Upper lobe of right lung (tissue), 1 donor: ENCODE data around the gene NKD1. TPM values are rescaled to one million over a fixed set of nuclear protein-coding genes. Genes with fewer than 3 reads are reported as not detected.

ENCODE experiments used
- ATAC-seq: fragments of 200-7000 bp; cut with Tn5 transposase; one replicate; pipeline ENCODE4 v1.9.1; 2020; ENCODE audit warnings: mild to moderate bottlenecking, moderate library complexity
- DNase-seq: peaks from one replicate; pipeline ENCODE4 v3.0.0-alpha.2; 2020
- H3K27ac ChIP-seq: fragments of 200-600 bp; one replicate; pipeline ENCODE4 v1.8.0; 2022
- H3K27me3 ChIP-seq: fragments of 200-600 bp; one replicate; pipeline ENCODE4 v1.8.0; 2022; ENCODE audit warnings: mild to moderate bottlenecking
- H3K36me3 ChIP-seq: fragments of 200-600 bp; one replicate; pipeline ENCODE4 v1.8.0; 2022
- H3K4me1 ChIP-seq: fragments of 200-600 bp; one replicate; pipeline ENCODE4 v1.8.0; 2022
- H3K4me3 ChIP-seq: fragments of 200-600 bp; one replicate; pipeline ENCODE4 v1.8.0; 2022; ENCODE audit warnings: mild to moderate bottlenecking
- H3K9me3 ChIP-seq: fragments of 200-600 bp; one replicate; pipeline ENCODE4 v1.8.0; 2022
- intact Hi-C: fragments of 100-400 bp; cut with DNase I; formaldehyde crosslinking; loops from one replicate; pipeline ENCODE4 v1.11.0; 2022
- total RNA-seq: library from RNA; stranded (reverse); fragmentation: NEBNext Ultra II Directional; extraction: Animal tissue kit (Norgen Biotek cat#: 25700); gene quantifications from one replicate; pipeline ENCODE4 v1.2.1, GENCODE V29; 2021
- TF ChIP-seq, protein P1 (sequence below): fragments of 200-600 bp; IDR thresholded peaks from one replicate; pipeline ENCODE4 v1.8.0; 2022; ENCODE audit warnings: antibody characterized with exemption
- donor health status: DM: no; HTN: yes; CAD: no; lungs with severe emphysema.

NKD1 gene
- total RNA-seq, 1 donor from 2014 or later, result 47.2 TPM

- no peak for ATAC-seq
- Histone ChIP-seq H3K4me1 (peaks cover 11% of the 10 kb centered on the region), H3K36me3 (peaks cover 6% of the 10 kb centered on the region), H3K9me3 (no peaks in the 10 kb centered on the region), H3K4me3 (no peak overlapping the region), H3K27me3 (no peaks in the 10 kb centered on the region), H3K27ac (no peak overlapping the region)
- no peak for DNase-seq
- intact Hi-C loops, result no loop called here
- TF ChIP-seq, protein P1, sequence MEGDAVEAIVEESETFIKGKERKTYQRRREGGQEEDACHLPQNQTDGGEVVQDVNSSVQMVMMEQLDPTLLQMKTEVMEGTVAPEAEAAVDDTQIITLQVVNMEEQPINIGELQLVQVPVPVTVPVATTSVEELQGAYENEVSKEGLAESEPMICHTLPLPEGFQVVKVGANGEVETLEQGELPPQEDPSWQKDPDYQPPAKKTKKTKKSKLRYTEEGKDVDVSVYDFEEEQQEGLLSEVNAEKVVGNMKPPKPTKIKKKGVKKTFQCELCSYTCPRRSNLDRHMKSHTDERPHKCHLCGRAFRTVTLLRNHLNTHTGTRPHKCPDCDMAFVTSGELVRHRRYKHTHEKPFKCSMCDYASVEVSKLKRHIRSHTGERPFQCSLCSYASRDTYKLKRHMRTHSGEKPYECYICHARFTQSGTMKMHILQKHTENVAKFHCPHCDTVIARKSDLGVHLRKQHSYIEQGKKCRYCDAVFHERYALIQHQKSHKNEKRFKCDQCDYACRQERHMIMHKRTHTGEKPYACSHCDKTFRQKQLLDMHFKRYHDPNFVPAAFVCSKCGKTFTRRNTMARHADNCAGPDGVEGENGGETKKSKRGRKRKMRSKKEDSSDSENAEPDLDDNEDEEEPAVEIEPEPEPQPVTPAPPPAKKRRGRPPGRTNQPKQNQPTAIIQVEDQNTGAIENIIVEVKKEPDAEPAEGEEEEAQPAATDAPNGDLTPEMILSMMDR, result no peak
These were observed 83.2 kb downstream of the NKD1 start for GRCh38 chr16:50631249-50631984.

DNA sequence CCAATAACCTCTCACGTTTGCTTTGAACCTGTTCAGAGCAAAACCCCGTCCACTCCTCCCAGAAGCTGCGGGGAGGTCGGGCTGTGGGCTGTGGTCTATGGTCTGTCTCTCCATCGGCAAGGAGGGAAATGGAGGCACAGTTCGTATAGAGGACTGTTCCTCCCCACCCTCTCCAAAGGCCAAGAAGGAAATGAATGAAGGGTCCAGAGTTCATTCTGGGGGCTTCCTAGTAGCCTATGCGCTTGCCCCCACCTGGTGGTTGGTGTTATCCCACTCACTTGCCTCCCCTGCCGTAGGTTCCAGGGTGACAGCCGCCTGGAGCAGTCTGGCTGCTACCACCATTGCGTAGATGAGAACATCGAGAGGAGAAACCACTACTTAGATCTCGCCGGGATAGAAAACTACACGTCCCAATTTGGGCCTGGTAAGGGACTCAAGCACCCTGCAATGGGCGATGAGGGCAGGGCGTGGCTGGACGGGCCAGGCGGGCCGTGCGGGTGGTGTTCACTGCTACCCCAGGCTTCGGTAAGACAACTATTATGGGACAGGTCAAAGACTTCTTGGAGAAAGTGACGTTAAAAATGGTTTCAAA is 83.9 kb downstream of the NKD1 start:
- H3K9me3 ChIP-seq, result no peaks in the 10 kb centered on the region
- H3K27ac ChIP-seq, result no peak overlapping the region
- ATAC-seq (no peak), DNase-seq (no peak)
- H3K4me1 ChIP-seq, result peaks cover 4% of the 10 kb centered on the region
- H3K4me3 ChIP-seq, result no peak overlapping the region
- intact Hi-C loops, result no loop called here
- no peaks in the 10 kb centered on the region for H3K27me3 ChIP-seq
- TF ChIP-seq, protein P1, result no peak
- peaks cover 6% of the 10 kb centered on the region for H3K36me3 ChIP-seq

DNA sequence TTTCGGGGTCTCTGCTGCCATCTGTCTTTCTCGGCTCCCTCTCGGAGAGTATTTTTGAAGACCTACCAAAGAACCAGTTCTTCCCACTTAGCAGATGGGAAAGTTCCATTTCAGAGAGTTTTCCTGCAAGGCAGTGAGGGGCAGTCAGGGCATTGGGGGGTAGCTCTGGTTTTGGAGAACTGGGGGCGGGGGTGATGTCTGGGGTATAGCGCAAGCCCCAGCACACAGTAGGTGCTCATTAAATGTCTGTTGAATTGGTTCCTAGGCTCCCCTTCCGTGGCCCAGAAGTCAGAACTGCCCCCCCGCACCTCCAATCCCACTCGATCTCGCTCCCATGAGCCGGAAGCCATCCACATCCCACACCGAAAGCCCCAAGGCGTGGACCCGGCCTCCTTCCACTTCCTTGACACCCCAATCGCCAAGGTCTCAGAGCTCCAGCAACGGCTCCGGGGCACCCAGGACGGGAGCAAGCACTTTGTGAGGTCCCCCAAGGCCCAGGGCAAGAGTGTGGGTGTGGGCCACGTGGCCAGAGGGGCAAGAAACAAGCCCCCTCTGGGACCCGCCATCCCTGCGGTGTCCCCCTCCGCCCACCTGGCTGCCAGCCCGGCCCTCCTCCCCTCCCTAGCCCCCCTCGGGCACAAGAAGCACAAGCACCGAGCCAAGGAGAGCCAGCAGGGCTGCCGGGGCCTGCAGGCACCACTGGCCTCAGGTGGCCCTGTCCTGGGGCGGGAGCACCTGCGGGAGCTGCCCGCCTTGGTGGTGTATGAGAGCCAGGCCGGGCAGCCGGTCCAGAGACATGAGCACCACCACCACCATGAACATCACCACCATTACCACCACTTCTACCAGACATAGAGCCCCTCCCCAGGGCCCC is 85.0 kb downstream of the NKD1 start:
- H3K4me1 ChIP-seq, result no peaks in the 10 kb centered on the region
- ATAC-seq (no peak), DNase-seq (no peak)
- no peak overlapping the region for H3K27ac ChIP-seq
- no peaks in the 10 kb centered on the region for H3K27me3 ChIP-seq
- TF ChIP-seq, protein P1, result no peak
- H3K4me3 ChIP-seq, result no peak overlapping the region
- peaks cover 6% of the 10 kb centered on the region for H3K36me3 ChIP-seq
- no peaks in the 10 kb centered on the region for H3K9me3 ChIP-seq
- intact Hi-C loops, result no loop called here

DNA sequence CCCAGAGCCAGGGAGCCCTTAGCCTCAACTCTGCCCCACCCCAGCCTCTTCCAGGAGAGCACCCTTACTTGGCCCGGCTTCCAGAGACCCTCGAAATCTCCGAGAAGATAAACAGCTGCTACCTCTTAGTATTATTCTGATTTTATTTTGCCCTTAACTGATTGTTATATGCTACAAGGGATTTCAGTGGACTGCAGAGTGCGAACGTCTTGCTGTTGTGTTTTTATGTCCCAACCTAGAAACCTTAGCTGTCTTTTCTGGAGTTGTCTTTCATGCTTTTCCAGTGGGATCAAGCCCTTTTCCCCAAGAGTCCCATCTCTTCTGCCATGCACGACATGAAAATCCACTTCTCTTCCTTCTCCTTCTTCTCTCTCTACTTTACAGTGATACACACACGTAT is 85.9 kb downstream of the NKD1 start:
- DNase-seq, result no peak
- Histone ChIP-seq H3K36me3 (peaks cover 6% of the 10 kb centered on the region), H3K27me3 (no peaks in the 10 kb centered on the region), H3K27ac (no peak overlapping the region), H3K4me1 (no peaks in the 10 kb centered on the region), H3K9me3 (no peaks in the 10 kb centered on the region), H3K4me3 (no peak overlapping the region)
- TF ChIP-seq, protein P1, result no peak
- ATAC-seq, result no peak
- intact Hi-C loops, result no loop called here

GRCh38 chr16:50634947-50635346 is 86.8 kb downstream of the NKD1 start:
- TF ChIP-seq, protein P1, result no peak
- Histone ChIP-seq H3K4me1 (no peaks in the 10 kb centered on the region), H3K36me3 (peaks cover 6% of the 10 kb centered on the region), H3K4me3 (no peak overlapping the region), H3K27me3 (no peaks in the 10 kb centered on the region), H3K27ac (no peak overlapping the region), H3K9me3 (no peaks in the 10 kb centered on the region)
- intact Hi-C loops, result no loop called here
- ATAC-seq (no peak), DNase-seq (no peak)
